OCI-LY1 (cell line): ENCODE measurements around the gene TXNRD3.

ENCODE experiments used
- H2AFZ ChIP-seq: fragments of 200-600 bp; sonication (generic), shearing (Covaris generic); 2 replicates; pipeline ENCODE4 v1.6.0; 2014; ENCODE audit warnings: antibody characterized with exemption, mild to moderate bottlenecking, low read length
- H3F3A ChIP-seq: fragments of 200-600 bp; sonication (generic), shearing (Covaris generic); 2 replicates; pipeline ENCODE4 v1.6.0; 2014; ENCODE audit warnings: mild to moderate bottlenecking, antibody characterized with exemption, low read length, moderate library complexity; ENCODE audit not compliant: insufficient read depth
- H3K27ac ChIP-seq: fragments of 200-600 bp; sonication (generic); 2 replicates; pipeline ENCODE4 v1.5.1; 2014; ENCODE audit warnings: low read length, mixed run types, mild to moderate bottlenecking, low read depth; ENCODE audit not compliant: poor library complexity, severe bottlenecking
- H3K27me3 ChIP-seq: fragments of 200-600 bp; sonication (generic); 2 replicates; pipeline ENCODE4 v1.6.0; 2014; ENCODE audit warnings: antibody characterized with exemption, mild to moderate bottlenecking, low read length, moderate library complexity; ENCODE audit not compliant: insufficient read depth
- H3K36me3 ChIP-seq: fragments of 200-600 bp; sonication (generic); 2 replicates; pipeline ENCODE4 v1.6.1; 2014; ENCODE audit warnings: mild to moderate bottlenecking, antibody characterized with exemption, low read length, moderate library complexity, mixed read lengths; ENCODE audit not compliant: insufficient read depth
- H3K4me1 ChIP-seq: fragments of 200-600 bp; sonication (generic); 2 replicates; pipeline ENCODE4 v1.5.1; 2014; ENCODE audit warnings: mild to moderate bottlenecking, low read length, moderate library complexity; ENCODE audit not compliant: insufficient read depth, severe bottlenecking
- H3K4me2 ChIP-seq: fragments of 200-600 bp; sonication (generic), shearing (Covaris generic); 2 replicates; pipeline ENCODE4 v1.6.1; 2014; ENCODE audit warnings: low read length
- H3K4me3 ChIP-seq: fragments of 200-600 bp; sonication (generic); 2 replicates; pipeline ENCODE4 v1.5.1; 2014; ENCODE audit warnings: low read length, low read depth, mild to moderate bottlenecking, mixed read lengths; ENCODE audit not compliant: poor library complexity, severe bottlenecking
- H3K79me2 ChIP-seq: fragments of 200-600 bp; shearing (Covaris generic); 2 replicates; pipeline ENCODE4 v1.6.1; 2016; ENCODE audit warnings: mixed run types, low read length, mixed read lengths; ENCODE audit not compliant: insufficient read depth
- H3K9ac ChIP-seq: fragments of 200-600 bp; sonication (generic), shearing (Covaris generic); 2 replicates; pipeline ENCODE4 v1.6.1; 2014; ENCODE audit warnings: mild to moderate bottlenecking, low read length, mixed read lengths
- H3K9me2 ChIP-seq: fragments of 200-600 bp; sonication (generic), shearing (Covaris generic); 2 replicates; pipeline ENCODE4 v1.6.1; 2014; ENCODE audit warnings: low read depth, mild to moderate bottlenecking, low read length, mixed read lengths
- H3K9me3 ChIP-seq: fragments of 200-600 bp; shearing (Covaris generic); 2 replicates; pipeline ENCODE4 v1.6.1; 2014; ENCODE audit warnings: low read length, mixed read lengths
- H4K20me1 ChIP-seq: fragments of 200-600 bp; sonication (generic), shearing (Covaris generic); 2 replicates; pipeline ENCODE4 v1.6.0; 2016; ENCODE audit warnings: mild to moderate bottlenecking, low read length; ENCODE audit not compliant: insufficient read depth
- EZH2 ChIP-seq: fragments of 200-600 bp; sonication (generic), shearing (Covaris generic); IDR thresholded peaks from 2 replicates; pipeline ENCODE4 v1.8.0; 2017; ENCODE audit warnings: borderline replicate concordance, mixed run types, mild to moderate bottlenecking, antibody characterized with exemption, low read length, moderate library complexity, mixed read lengths
- TF ChIP-seq, protein P1 (sequence below): fragments of 200-600 bp; sonication (generic), shearing (Covaris generic); IDR thresholded peaks from 2 replicates; pipeline ENCODE4 v1.5.1; 2017; ENCODE audit warnings: mild to moderate bottlenecking, antibody characterized with exemption, low read length, moderate library complexity, mixed read lengths

Gene TXNRD3

DNA sequence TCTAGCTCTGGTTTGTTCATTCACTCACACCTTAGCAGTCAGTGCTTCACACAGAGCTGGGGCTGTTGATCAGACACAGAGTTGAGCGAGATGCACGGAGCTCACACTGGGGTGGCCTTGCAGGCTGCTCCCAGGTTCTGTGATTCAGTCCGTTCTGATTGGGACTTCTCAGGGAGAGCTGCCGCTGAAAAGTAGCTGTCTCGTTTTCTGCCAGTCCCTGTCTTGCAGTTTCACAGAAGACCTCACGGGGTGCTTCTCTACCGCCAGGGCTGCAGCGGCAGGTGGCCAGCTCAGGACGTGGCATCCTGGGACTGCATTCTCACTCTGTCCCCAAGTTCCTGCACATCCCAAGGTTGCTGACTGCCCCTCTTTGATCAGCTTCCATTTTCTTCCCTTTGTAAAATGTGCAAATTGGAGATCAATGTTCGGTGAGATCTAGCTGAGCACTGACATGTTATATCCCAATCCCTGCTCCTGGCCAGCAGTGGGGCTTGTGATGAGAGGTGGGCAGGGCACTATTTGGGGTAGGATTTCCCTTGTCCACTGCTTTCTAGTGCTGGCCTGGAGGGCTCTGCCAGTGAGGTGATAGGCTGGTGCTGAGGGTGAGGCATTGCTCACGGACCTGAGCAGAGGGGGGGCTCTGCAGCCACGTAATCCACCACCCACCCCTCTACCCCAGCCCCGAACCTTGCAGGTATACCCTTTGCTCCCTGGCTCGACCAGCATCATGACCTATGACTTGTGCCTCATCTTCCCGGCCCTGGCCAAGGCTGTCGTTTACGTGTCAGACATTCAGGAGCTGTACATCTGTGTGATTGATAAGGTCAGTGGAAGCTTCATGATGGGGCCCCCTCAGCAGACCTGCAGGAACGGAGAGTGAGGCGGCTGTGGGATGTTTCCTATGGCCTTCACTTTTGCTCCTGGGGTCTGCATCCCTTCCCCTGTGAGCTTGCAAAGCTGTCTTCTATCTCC, 5.3 kb upstream of the TXNRD3 start:
- H3K4me2 ChIP-seq, result no peak overlapping the region
- no peaks in the 10 kb centered on the region for H4K20me1 ChIP-seq
- no peaks in the 10 kb centered on the region for H3K36me3 ChIP-seq
- no peaks in the 10 kb centered on the region for H3K4me1 ChIP-seq
- peaks cover 8% of the 10 kb centered on the region; the same call in 1 of the 2 replicates for H3K27me3 ChIP-seq
- no peaks in the 10 kb centered on the region for H3K9me2 ChIP-seq
- no peaks in the 10 kb centered on the region for H3K79me2 ChIP-seq
- no peak overlapping the region for H3K4me3 ChIP-seq
- H3K9me3 ChIP-seq, result no peaks in the 10 kb centered on the region
- no peak overlapping the region for H3K9ac ChIP-seq
- no peak overlapping the region for H2AFZ ChIP-seq
- H3K27ac ChIP-seq, result no peak overlapping the region
- TF ChIP-seq, protein P1, sequence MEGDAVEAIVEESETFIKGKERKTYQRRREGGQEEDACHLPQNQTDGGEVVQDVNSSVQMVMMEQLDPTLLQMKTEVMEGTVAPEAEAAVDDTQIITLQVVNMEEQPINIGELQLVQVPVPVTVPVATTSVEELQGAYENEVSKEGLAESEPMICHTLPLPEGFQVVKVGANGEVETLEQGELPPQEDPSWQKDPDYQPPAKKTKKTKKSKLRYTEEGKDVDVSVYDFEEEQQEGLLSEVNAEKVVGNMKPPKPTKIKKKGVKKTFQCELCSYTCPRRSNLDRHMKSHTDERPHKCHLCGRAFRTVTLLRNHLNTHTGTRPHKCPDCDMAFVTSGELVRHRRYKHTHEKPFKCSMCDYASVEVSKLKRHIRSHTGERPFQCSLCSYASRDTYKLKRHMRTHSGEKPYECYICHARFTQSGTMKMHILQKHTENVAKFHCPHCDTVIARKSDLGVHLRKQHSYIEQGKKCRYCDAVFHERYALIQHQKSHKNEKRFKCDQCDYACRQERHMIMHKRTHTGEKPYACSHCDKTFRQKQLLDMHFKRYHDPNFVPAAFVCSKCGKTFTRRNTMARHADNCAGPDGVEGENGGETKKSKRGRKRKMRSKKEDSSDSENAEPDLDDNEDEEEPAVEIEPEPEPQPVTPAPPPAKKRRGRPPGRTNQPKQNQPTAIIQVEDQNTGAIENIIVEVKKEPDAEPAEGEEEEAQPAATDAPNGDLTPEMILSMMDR, result peak; percentile 15; the same call in 1 of the 2 replicates
- no peak for TF ChIP-seq EZH2
- no peaks in the 10 kb centered on the region for H3F3A ChIP-seq

DNA sequence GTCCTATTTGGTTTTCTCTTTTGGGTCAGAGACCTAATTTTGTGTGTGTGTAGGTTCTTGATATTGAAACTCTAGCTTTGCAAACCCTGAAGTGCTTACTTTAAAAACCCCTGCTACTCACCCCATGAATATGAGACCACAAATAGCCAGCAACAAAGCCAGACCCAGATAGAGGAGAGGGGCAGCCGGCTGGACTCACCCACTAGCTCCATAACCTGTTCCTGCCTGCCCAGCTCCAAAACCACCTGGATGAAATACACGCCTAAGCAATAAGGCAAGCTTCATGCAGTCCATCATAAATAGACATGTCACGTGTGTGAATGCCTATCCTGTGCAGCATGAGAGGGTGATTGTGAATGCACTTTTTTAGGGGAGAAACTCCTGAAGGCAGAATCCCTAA, 3.7 kb upstream of the TXNRD3 start:
- Histone ChIP-seq H3K36me3 (no peaks in the 10 kb centered on the region), H3K9ac (no peak overlapping the region), H2AFZ (no peak overlapping the region), H3K27me3 (peaks cover 8% of the 10 kb centered on the region; the same call in 1 of the 2 replicates), H4K20me1 (no peaks in the 10 kb centered on the region), H3K4me2 (no peak overlapping the region), H3F3A (no peaks in the 10 kb centered on the region), H3K9me3 (no peaks in the 10 kb centered on the region), H3K4me1 (no peaks in the 10 kb centered on the region), H3K79me2 (no peaks in the 10 kb centered on the region), H3K27ac (no peak overlapping the region), H3K4me3 (no peak overlapping the region), H3K9me2 (no peaks in the 10 kb centered on the region)
- TF ChIP-seq, protein P1, result no peak
- TF ChIP-seq EZH2, result no peak

DNA sequence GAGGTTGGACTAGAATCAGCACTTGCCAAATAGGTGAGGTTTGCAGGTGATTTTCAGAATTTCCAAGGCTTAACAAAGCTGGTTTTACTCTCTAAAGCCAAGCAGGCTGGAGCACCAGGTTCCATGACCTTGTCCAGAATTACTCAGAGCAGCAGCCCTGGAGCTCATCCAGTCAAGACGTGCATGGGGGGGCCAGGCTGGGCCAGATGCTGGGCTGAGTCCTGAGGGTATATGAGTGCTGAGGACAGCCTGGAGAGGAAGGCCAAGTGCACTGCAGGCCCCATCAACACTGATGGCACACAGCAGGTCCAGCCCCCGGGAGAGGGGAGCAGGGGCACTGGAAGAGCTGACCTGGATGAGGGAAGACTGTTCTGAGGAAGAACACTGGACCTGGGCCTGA, 3.0 kb upstream of the TXNRD3 start:
- H3K79me2 ChIP-seq, result no peaks in the 10 kb centered on the region
- H3K27ac ChIP-seq, result no peak overlapping the region
- no peak overlapping the region for H3K4me2 ChIP-seq
- no peak for TF ChIP-seq EZH2
- TF ChIP-seq, protein P1, result no peak
- no peak overlapping the region for H2AFZ ChIP-seq
- no peaks in the 10 kb centered on the region for H4K20me1 ChIP-seq
- H3K36me3 ChIP-seq, result no peaks in the 10 kb centered on the region
- H3K9me3 ChIP-seq, result no peaks in the 10 kb centered on the region
- H3K9me2 ChIP-seq, result no peaks in the 10 kb centered on the region
- no peaks in the 10 kb centered on the region for H3F3A ChIP-seq
- H3K4me3 ChIP-seq, result no peak overlapping the region
- no peak overlapping the region for H3K9ac ChIP-seq
- no peaks in the 10 kb centered on the region for H3K4me1 ChIP-seq
- H3K27me3 ChIP-seq, result peaks cover 8% of the 10 kb centered on the region; the same call in 1 of the 2 replicates
